Fibroblast of upper back skin (primary cell): ENCODE results near the gene IFT122.
"Not testable (repeated sequence)": the region's sequence is repeated elsewhere in the genome, so short reads cannot be mapped to it uniquely, and the experiment has no call there.

Experiments used
- DNase-seq: peaks from one replicate; pipeline ENCODE4 v3.0.0-alpha.2; 2013

Gene IFT122, protein sequence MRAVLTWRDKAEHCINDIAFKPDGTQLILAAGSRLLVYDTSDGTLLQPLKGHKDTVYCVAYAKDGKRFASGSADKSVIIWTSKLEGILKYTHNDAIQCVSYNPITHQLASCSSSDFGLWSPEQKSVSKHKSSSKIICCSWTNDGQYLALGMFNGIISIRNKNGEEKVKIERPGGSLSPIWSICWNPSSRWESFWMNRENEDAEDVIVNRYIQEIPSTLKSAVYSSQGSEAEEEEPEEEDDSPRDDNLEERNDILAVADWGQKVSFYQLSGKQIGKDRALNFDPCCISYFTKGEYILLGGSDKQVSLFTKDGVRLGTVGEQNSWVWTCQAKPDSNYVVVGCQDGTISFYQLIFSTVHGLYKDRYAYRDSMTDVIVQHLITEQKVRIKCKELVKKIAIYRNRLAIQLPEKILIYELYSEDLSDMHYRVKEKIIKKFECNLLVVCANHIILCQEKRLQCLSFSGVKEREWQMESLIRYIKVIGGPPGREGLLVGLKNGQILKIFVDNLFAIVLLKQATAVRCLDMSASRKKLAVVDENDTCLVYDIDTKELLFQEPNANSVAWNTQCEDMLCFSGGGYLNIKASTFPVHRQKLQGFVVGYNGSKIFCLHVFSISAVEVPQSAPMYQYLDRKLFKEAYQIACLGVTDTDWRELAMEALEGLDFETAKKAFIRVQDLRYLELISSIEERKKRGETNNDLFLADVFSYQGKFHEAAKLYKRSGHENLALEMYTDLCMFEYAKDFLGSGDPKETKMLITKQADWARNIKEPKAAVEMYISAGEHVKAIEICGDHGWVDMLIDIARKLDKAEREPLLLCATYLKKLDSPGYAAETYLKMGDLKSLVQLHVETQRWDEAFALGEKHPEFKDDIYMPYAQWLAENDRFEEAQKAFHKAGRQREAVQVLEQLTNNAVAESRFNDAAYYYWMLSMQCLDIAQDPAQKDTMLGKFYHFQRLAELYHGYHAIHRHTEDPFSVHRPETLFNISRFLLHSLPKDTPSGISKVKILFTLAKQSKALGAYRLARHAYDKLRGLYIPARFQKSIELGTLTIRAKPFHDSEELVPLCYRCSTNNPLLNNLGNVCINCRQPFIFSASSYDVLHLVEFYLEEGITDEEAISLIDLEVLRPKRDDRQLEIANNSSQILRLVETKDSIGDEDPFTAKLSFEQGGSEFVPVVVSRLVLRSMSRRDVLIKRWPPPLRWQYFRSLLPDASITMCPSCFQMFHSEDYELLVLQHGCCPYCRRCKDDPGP

GRCh38 chr3:129439817-129440617, at the start of gene IFT122, which contains the start of gene MBD4:
TSS of gene IFT122 (plus strand) at chr3:129440224. CDS start at chr3:129440331, 107 bp downstream.
TSS of gene MBD4 (minus strand) at chr3:129439948. CDS start at chr3:129439833, 115 bp downstream.
- DNase-seq: peak; percentile 100

- not testable (repeated sequence) for DNase-seq
Measured at GRCh38 chr3:129391583-129391982, 48.4 kb upstream of the IFT122 start.

DNA sequence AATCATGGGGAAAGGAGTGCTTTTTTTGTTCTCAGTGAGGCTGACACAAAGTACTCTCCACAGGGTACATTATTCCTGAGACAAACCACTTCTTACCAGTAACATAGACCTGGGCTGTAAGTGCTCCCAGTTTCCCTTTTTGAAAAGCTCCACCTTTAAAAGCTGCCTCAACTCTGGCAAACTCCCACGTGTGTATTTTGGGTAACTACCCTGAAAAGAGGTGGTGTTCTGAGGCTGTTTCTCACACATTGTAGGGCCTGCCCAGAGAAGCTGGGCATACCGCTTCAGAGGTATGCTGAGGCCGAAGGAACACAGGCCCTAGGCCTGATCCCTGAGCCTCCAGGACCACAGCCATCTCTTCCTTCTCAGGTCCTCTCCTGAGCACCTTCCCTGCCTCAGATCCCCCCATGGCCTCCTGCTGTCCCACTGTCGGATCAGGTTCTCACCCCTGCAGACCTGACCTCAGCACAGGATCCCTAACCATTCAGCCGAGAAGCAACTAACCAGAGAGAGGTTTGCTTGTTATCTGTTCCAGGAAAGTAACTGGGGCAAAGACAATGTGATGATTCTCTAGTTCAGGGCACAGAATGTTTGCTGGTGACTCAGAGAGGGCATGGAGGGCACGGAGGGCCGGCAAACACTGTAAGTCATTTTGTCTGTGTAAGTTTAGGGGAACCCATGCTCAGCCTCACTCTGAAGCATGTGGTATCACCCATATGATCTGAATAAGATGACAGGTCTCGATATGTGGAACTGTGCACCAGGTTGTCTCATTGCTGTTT, 47.7 kb upstream of the IFT122 start:
- DNase-seq: not testable (repeated sequence)

DNA sequence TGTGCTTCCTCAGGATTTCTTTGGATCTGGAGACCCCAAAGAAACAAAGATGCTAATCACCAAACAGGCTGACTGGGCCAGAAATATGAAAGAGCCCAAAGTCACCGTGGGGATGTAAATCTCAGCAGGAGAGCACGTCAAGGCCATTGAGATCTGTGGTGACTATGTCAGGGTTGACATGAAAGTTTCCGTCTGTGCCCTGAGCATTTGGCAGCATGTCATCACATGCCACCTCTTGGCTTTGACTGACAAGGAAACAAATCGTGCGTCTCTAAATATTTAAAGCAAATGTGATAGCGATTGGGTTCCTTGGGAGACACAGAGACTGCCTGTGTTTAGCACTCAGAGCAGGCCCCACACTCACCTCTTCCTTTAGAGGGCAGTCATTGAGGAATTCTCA, 46.8 kb upstream of the IFT122 start:
- no peak for DNase-seq

DNA sequence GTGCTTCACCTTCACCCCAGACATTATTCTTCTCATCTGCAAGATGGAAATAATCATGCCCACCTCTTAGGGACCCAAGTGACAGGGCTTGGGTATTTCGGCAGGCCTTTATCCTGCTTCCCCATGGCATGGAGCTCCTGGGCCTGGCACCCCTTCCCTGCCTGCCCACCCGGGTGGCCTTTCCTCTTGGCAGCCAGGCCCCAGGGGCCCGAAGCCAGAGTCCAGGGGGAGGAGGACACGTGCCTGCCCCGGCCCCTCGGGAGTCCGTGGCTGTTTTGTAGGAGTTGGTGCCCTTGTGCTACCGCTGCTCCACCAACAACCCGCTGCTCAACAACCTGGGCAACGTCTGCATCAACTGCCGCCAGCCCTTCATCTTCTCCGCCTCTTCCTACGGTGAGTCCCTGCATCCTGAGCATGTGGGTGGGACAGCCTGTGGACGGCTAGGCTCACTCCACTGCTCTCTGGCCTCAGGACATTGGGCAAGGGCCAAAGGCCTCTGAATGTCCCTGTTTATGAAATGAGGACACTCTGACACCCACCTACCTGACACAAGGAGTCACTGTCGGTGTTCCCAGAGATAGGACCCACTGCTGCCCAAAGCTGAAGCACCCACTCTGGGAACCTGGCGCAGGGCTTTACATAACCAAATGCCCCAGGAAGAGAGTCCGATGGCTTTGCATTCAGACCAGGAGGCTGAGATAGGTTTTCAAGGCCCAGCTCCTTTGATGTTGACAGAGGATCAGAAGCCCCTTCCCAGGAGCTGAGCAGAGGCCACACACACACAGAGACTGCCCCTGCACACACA, 46.1 kb upstream of the IFT122 start:
- DNase-seq: not testable (repeated sequence)

DNA sequence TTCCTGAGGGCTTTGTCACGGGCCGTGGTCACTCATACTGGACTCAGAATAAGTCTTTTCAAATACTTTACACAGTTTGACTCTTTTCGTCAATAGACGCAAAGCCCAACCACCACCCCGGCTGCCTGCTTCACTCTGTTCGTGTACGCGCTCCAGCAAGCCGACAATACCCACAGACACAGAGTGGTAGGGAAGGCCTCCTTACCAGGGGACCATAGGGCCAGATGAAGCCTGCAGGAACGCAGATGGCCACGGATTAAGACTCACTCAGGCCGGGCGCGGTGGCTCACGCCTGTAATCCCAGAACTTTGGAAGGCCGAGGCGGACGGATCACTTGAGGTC, 41.2 kb upstream of the IFT122 start:
- DNase-seq: no peak

- peak; percentile 96 for DNase-seq
Measured at GRCh38 chr3:129399145-129399894, 40.7 kb upstream of the IFT122 start.

GRCh38 chr3:129399895-129400357, 40.1 kb upstream of the IFT122 start:
- no peak for DNase-seq

DNA sequence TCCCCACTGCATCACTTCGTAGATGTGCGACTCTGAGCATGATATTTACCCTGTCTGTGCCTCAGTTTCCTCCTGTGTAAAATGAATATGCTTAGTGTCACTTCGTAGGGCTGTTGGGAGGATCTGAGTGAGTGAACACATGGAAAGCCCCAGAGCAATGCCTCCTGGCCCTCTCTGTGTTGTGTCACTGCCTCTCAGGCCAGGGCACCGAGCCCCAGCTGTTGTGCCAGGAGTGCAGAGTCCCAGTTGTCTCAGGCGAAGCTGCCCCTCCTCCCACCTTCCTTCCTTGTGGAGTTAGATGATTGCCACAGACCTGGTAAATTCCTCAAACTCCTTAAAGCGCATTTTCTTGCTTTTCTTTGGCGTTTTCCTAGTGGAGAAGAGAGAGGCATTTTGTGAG, 37.8 kb upstream of the IFT122 start:
- DNase-seq: no peak

- no peak for DNase-seq
Measured at GRCh38 chr3:129402616-129403015, 37.4 kb upstream of the IFT122 start.

GRCh38 chr3:129403450-129403849, 36.6 kb upstream of the IFT122 start:
- DNase-seq: no peak

GRCh38 chr3:129404130-129404529, 35.9 kb upstream of the IFT122 start:
- no peak for DNase-seq

DNA sequence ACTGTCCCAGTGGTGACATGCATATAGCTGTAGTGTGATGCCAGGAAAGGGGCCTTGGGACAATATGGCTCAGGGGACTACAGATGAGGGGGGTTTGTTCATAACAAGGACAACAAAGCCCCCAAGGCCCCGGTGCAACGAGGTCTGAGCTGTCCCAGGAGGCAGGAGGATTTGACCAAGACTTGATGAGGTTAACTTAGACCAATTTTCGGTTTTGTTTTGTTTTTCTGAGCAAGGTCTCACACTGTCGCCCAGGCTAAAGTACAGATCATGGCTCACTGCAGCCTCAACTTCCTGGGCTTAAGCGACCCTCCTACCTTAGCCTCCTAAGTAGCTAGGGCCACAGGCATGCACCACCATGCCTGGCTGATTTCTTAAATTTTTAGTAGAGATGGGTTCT, 35.4 kb upstream of the IFT122 start:
- no peak for DNase-seq

DNA sequence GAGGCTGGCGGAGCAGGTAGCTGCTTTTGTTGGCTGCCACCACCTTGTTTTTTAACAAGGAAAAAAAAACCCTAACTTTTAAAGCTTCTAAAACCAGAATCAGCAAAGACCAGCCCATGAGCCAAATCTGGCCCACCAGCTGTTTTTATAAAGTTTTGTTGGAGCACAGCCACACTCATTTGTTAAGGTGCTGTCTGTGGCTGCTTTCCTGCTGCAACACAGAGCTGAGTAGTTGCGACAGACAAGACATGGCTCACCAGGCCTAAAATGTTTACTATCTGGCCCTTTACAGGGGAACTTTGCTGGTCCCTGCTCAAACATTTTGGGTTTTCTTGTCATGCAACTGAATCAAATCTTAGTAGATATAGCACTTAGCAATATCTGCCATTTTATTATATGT, 30.5 kb upstream of the IFT122 start:
- no peak for DNase-seq

GRCh38 chr3:129410971-129411370, 29.1 kb upstream of the IFT122 start:
- DNase-seq: no peak

DNA sequence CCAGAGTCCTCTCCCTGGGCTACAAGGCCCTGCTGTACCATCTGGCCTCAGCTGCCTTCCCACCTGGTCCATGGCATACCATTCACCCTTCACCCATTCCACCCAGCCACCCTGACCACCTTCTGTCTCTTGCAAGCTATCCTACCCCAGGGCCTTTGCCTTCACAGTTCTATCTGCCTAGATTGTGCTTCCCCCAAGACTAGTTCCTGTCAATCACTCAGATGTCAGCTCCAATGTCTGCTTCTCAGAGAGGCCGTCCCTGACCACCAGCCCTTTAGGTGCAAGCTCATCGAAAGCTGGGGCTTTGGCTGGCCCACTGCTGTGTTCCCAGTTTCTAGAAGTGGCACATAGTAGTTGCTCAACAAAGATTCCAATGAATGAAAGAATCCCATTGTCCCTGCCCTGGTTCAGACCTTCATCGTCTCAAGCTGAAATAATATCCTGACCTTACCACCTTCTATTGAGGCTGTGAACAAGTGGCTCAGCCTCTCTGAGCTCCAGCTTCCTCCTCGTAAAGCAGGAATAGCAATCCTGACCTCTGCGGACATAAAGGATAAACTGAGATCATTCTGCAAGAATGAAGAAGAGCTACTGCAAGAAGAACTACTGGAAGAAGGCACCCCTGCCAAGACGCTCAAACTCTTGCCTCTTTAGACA, 27.4 kb upstream of the IFT122 start:
- DNase-seq: no peak

DNA sequence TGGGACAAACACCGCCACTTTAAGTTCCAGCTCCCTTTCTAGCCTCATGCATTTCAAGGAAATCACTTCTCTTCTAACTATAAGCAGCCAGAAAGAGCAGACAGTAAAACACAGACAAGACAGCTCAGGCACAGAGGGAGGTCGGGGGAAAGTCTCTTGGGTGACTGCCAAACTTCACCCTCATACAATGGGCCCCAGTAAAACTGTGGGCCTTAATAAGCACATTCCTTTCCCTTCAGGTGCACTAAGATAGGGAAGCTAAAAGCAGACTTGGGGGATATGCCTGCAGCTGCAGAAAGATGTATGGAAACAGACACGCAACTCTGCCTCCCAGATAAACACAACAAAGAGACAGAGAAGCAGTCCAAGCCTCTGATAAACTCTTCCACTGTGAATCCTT, 26.8 kb upstream of the IFT122 start:
- not testable (repeated sequence) for DNase-seq

DNA sequence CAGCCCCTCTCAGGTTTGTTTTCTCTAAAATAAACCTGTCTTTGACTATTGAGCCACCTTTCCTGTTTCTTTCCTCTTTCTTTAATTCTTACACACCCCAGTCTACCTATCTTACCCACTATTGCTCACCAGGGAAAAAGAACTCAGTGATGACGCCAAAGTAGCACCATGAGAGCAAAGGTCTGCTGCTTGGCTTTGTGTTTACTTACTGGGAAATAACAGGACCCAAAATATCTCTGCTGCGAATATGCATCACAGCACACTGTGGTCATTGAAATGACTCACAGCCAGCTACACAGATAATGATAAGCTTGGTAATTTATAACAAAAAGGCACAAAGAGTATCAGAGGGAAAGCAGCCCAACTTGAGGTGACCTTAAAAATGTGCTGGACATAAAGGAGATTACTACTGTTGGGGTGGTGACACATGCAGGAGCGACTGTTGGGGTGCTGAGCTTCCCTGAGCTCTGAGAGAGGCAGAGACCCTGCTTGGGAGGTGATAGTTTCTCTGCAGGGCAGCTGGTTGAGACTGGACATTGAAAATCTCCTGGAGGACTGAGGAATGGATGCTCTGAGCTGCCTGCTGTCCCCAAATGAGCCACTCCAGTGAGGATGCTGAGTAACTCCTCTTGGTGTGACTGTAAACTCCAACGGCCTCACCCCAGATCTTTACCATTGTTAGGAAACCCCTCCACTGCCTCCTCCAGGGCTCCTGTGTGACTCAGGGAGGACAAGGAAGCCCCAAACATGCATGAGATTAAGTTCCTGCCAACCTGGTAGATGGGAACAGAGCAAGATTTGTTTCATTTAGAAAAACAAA, 26.1 kb upstream of the IFT122 start:
- DNase-seq: peak; percentile 48
